ENCODE data around the gene TM4SF4.

GRCh38 chr3:149511040-149511626, 36.6 kb downstream of the TM4SF4 start:
- TF ChIP-seq POLR2A (IDR thresholded peaks at IDR 0.05; ENCODE audit: low read length) (no peak), GATA1 (IDR thresholded peaks at IDR 0.05; ENCODE audit: low read depth, low read length) (no peak)

Data from erythroblast (primary cell).